Gastrocnemius medialis (tissue), 4 donors: ENCODE measurements around the gene G6PC1. TPM values are rescaled to one million over a fixed set of nuclear protein-coding genes. Genes with fewer than 3 reads are reported as not detected.

Source experiments
- ATAC-seq, 2 donors: fragments of 150-250 bp; one replicate each; pipeline ENCODE4 v1.9.1; 2016
- DNase-seq, 2 donors: peaks; one replicate each; pipeline ENCODE4 v3.0.0-alpha.2; 2019
- H3K27ac ChIP-seq, 4 donors: fragments of 200-600 bp; sonication (generic); 1 replicate in 1 of 4; 2 replicates in 3 of 4; pipeline ENCODE4 v1.5.1; 2016 to 2018; ENCODE audit warnings: mild to moderate bottlenecking in 2 of 4, moderate library complexity in 1 of 4
- H3K27me3 ChIP-seq, 3 donors: fragments of 200-600 bp; sonication (generic) in 2 of 3; 1 replicate in 1 of 3; 2 replicates in 2 of 3; pipeline versions ENCODE4 v1.5.1 to v1.6.0; 2016 to 2019; ENCODE audit warnings: mild to moderate bottlenecking in 1 of 3, moderate library complexity in 1 of 3
- H3K36me3 ChIP-seq, 2 donors: fragments of 200-600 bp; sonication (generic) in 1 of 2; one replicate each; pipeline ENCODE4 v1.5.1; 2017 to 2018
- H3K4me1 ChIP-seq, 2 donors: fragments of 200-600 bp; sonication (generic) in 1 of 2; one replicate each; pipeline ENCODE4 v1.5.1; 2016 to 2017; ENCODE audit warnings: mild to moderate bottlenecking in 2 of 2
- H3K4me3 ChIP-seq, 4 donors: fragments of 200-600 bp; sonication (generic) in 3 of 4; 1 replicate in 1 of 4; 2 replicates in 3 of 4; pipeline ENCODE4 v1.5.1; 2016 to 2019; ENCODE audit warnings: mild to moderate bottlenecking in 2 of 4
- H3K9me3 ChIP-seq, 3 donors: fragments of 200-600 bp; sonication (generic) in 2 of 3; 1 replicate in 1 of 3; 2 replicates in 2 of 3; pipeline ENCODE4 v1.5.1; 2016 to 2019
- POLR2A ChIP-seq, 2 donors: fragments of 450-650 bp; IDR thresholded peaks; one replicate each; pipeline ENCODE4 v1.6.1; 2017; ENCODE audit warnings: antibody characterized with exemption in 2 of 2, mild to moderate bottlenecking in 2 of 2, moderate library complexity in 2 of 2
- in situ Hi-C, 4 donors: fragments of 200-750 bp; cut with MboI; loops; one replicate each; pipeline versions ENCODE4 v1.15.0 to v1.8.0; 2017; ENCODE audit warnings: low sequenced_read_pairs in 4 of 4
- intact Hi-C: fragments of 100-400 bp; cut with DNase I; formaldehyde crosslinking; loops from one replicate; pipeline ENCODE4 v1.15.1; 2023; ENCODE audit warnings: low total_unique reads
- total RNA-seq, 4 donors: library from RNA; depleted of rRNA; stranded (reverse); fragments of >200 nt; gene quantifications; one replicate each; pipeline versions ENCODE4 v1.1.0 to v1.2.3, GENCODE V29; 2016
- TF ChIP-seq, protein P1 (sequence below), 5 experiments: fragments of 450-650 bp in 3 of 5; fragments of 200-600 bp in 2 of 5; sonication (generic) in 2 of 5; IDR thresholded peaks in 4 of 5; conservative IDR thresholded peaks in 1 of 5; 1 replicate in 4 of 5; 2 replicates in 1 of 5; pipeline ENCODE4 v1.5.1; 2016 to 2019; ENCODE audit warnings: antibody characterized with exemption in 5 of 5, mild to moderate bottlenecking in 3 of 5, moderate library complexity in 3 of 5

G6PC1 gene
- total RNA-seq, 4 donors from 2014 or later, result 0.36 to 0.47 TPM; not detected in 2

- Histone ChIP-seq H3K27ac (no peak overlapping the region), H3K36me3 (peaks cover 4 to 38% of the 10 kb centered on the region in 2 donors), H3K27me3 (no peaks in the 10 kb centered on the region), H3K4me1 (no peaks in the 10 kb centered on the region), H3K9me3 (no peaks in the 10 kb centered on the region), H3K4me3 (no peak overlapping the region)
- intact Hi-C loops (no loop called here), in situ Hi-C loops (loop anchor here in 1 of 4 donors (25.0 kb wide), 1 partner anchor 235 kb away; no protein-coding TSS in a partner anchor)
- ATAC-seq (no peak), DNase-seq (no peak)
- TF ChIP-seq, protein P1, sequence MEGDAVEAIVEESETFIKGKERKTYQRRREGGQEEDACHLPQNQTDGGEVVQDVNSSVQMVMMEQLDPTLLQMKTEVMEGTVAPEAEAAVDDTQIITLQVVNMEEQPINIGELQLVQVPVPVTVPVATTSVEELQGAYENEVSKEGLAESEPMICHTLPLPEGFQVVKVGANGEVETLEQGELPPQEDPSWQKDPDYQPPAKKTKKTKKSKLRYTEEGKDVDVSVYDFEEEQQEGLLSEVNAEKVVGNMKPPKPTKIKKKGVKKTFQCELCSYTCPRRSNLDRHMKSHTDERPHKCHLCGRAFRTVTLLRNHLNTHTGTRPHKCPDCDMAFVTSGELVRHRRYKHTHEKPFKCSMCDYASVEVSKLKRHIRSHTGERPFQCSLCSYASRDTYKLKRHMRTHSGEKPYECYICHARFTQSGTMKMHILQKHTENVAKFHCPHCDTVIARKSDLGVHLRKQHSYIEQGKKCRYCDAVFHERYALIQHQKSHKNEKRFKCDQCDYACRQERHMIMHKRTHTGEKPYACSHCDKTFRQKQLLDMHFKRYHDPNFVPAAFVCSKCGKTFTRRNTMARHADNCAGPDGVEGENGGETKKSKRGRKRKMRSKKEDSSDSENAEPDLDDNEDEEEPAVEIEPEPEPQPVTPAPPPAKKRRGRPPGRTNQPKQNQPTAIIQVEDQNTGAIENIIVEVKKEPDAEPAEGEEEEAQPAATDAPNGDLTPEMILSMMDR (IDR thresholded peaks at IDR 0.05 in 4 of 5, conservative IDR thresholded peaks at IDR 0.05 in 1 of 5), result no peak
- no peak for TF ChIP-seq POLR2A (IDR thresholded peaks at IDR 0.05)
These were observed 46.2 kb downstream of the G6PC1 start for GRCh38 chr17:42946812-42947211.

- DNase-seq (no peak), ATAC-seq (no peak)
- intact Hi-C loops (no loop called here), in situ Hi-C loops (no loop called here)
- no peak overlapping the region for H3K27ac ChIP-seq
- no peaks in the 10 kb centered on the region for H3K27me3 ChIP-seq
- no peaks in the 10 kb centered on the region for H3K9me3 ChIP-seq
- H3K36me3 ChIP-seq, result peaks cover 4 to 72% of the 10 kb centered on the region in 2 donors
- TF ChIP-seq, protein P1 (IDR thresholded peaks at IDR 0.05 in 4 of 5, conservative IDR thresholded peaks at IDR 0.05 in 1 of 5), result no peak
- no peak for TF ChIP-seq POLR2A (IDR thresholded peaks at IDR 0.05)
- H3K4me3 ChIP-seq, result no peak overlapping the region
- H3K4me1 ChIP-seq, result no peaks in the 10 kb centered on the region
These were observed 49.6 kb downstream of the G6PC1 start for GRCh38 chr17:42950044-42950783.

Other genes with a start within 250 kb of the G6PC1 start
- 1 to 10 TPM; 3.9 to 5.2 (median 4.2) TPM for gene TUBG2, start 241.5 kb upstream of the G6PC1 start, total RNA-seq
- 10 to 100 TPM; 13.4 to 36.0 (median 31.3) TPM for gene PLEKHH3, start 223.8 kb upstream of the G6PC1 start, total RNA-seq
- 1 to 10 TPM; 2.0 to 4.6 (median 4.0) TPM for gene CCR10, start 219.0 kb upstream of the G6PC1 start, total RNA-seq
- gene CNTNAP1, start 218.3 kb upstream of the G6PC1 start, total RNA-seq, result under 1 TPM; 0.22 to 0.41 (median 0.40) TPM
- 10 to 100 TPM; 32.6 to 55.2 (median 47.5) TPM for gene EZH1, start 155.8 kb upstream of the G6PC1 start, total RNA-seq
- gene RAMP2, start 139.6 kb upstream of the G6PC1 start, total RNA-seq, result 10 to 100 TPM; 17.5 to 31.2 (median 20.7) TPM
- 10 to 100 TPM; 44.8 to 54.6 (median 53.5) TPM for gene VPS25, start 127.3 kb upstream of the G6PC1 start, total RNA-seq
- not detected for gene WNK4, start 120.2 kb upstream of the G6PC1 start, total RNA-seq
- 100 to 1,000 TPM in 1 of 4 donors, 10 to 100 TPM in 3; 76.2 to 104 (median 86.8) TPM for gene COA3, start 102.1 kb upstream of the G6PC1 start, total RNA-seq
- gene CNTD1, start 101.9 kb upstream of the G6PC1 start, total RNA-seq, result not detected
- gene BECN1, start 76.5 kb upstream of the G6PC1 start, total RNA-seq, result 100 to 1,000 TPM in 1 of 4 donors, 10 to 100 TPM in 3; 82.3 to 102 (median 88.0) TPM
- gene PSME3, start 67.4 kb upstream of the G6PC1 start, total RNA-seq, result 100 to 1,000 TPM in 1 of 4 donors, 10 to 100 TPM in 3; 84.2 to 101 (median 88.7) TPM
- 1 to 10 TPM in 2 of 4 donors, under 1 TPM in 2; 0.81 to 1.2 (median 1.0) TPM for gene AOC2, start 56.2 kb upstream of the G6PC1 start, total RNA-seq
- 1 to 10 TPM; 2.2 to 7.2 (median 4.2) TPM for gene AOC3, start 49.6 kb upstream of the G6PC1 start, total RNA-seq
- 10 to 100 TPM; 21.4 to 30.1 (median 26.5) TPM for gene AARSD1, start 63.7 kb downstream of the G6PC1 start, total RNA-seq
- 10 to 100 TPM; 29.1 to 68.3 (median 31.0) TPM for gene PTGES3L, start 79.3 kb downstream of the G6PC1 start, total RNA-seq
- 10 to 100 TPM; 13.8 to 19.8 (median 16.4) TPM for gene RUNDC1, start 79.8 kb downstream of the G6PC1 start, total RNA-seq
- 1,000 to 10,000 TPM in 2 of 4 donors, 100 to 1,000 TPM in 2; 800 to 1,300 (median 1,077) TPM for gene RPL27, start 97.6 kb downstream of the G6PC1 start, total RNA-seq
- gene IFI35, start 106.0 kb downstream of the G6PC1 start, total RNA-seq, result 10 to 100 TPM in 1 of 4 donors, 1 to 10 TPM in 3; 1.3 to 11.0 (median 4.0) TPM
- gene VAT1, start 121.6 kb downstream of the G6PC1 start, total RNA-seq, result 10 to 100 TPM; 18.0 to 49.5 (median 35.8) TPM
- gene RND2, start 124.4 kb downstream of the G6PC1 start, total RNA-seq, result under 1 TPM in 3 of 4 donors, not detected in 1; 0.04 to 0.10 (median 0.10) TPM
- 1 to 10 TPM; 2.8 to 4.8 (median 4.0) TPM for gene BRCA1, start 224.6 kb downstream of the G6PC1 start, total RNA-seq